T47D (cell line): ENCODE measurements around the gene MYH1.

ENCODE experiments used
- DNase-seq, 2 experiments: peaks; one replicate each; pipeline versions ENCODE4 v3.0.0 to v3.0.0-alpha.2; 2011 to 2012; ENCODE audit warnings: low read depth in 1 of 2, low spot score in 1 of 2
- JUND ChIP-seq: IDR thresholded peaks from 2 replicates; pipeline ENCODE4 v1.6.1; 2012; ENCODE audit warnings: low read depth
- in situ Hi-C: cut with HindIII; loops from 2 replicates; pipeline ENCODE4 v1.10.0; 2016; ENCODE audit warnings: low sequenced_read_pairs, low pct_unique_long_range_greater_than_20kb

Gene MYH1

DNA sequence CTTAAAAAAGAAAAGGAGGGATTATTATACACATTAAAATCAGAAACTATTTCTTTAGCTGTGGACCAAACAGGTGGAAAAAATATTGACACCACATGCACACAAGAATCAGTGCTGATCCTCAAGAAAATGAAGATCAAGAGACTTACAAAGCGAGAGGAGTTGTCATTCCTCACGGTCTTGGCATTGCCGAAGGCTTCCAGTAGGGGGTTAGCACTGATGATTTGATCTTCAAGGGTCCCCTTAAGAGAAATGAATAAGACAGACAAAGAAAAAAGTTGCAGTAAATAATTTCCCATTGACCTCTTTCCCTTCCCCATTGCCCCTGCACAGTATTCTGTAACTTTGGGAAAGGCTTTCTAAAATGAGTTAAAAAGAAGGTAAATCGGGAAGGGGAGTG is 54.9 kb downstream of the MYH1 start:
- in situ Hi-C loops, result no loop called here
- TF ChIP-seq JUND, result no peak
- no peak for DNase-seq

DNA sequence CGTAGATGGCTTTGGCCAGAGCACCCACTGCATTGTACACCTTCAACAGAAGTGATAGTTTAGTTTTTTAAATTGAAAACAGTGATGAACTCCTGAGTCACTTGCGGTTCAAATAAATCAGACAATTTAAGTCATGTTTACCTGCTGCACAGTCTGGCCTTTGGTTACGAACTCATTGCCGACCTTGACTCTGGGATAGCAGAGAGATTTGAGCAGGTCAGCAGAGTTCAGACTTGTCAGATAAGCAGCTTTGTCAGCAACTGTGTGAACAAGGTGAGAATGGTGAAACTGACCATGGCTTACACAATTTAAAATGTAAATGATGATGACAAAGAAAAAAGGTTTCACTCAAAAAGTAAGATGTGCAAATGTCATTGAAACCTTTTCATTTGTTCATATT is 58.3 kb downstream of the MYH1 start:
- in situ Hi-C loops, result no loop called here
- DNase-seq, result no peak
- no peak for TF ChIP-seq JUND

DNA sequence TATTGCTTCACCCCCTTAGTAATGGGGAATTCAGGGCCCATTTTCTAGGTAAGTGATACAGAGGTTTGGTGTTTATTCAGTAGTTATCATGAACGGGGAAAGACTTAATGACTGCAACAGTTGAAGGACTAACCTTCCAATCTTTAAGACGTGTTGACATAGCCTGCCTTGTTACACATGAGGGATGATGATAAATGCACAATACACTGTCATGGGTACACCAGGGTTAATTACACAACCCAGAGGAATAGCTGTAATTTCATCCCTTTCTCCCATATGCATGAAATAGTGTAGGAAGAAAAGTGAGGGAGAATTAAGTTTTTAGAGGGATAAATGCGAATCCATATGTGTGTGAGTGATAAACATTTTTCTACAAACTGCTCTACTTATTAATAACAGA is 59.6 kb downstream of the MYH1 start:
- in situ Hi-C loops, result no loop called here
- no peak for TF ChIP-seq JUND
- no peak for DNase-seq

DNA sequence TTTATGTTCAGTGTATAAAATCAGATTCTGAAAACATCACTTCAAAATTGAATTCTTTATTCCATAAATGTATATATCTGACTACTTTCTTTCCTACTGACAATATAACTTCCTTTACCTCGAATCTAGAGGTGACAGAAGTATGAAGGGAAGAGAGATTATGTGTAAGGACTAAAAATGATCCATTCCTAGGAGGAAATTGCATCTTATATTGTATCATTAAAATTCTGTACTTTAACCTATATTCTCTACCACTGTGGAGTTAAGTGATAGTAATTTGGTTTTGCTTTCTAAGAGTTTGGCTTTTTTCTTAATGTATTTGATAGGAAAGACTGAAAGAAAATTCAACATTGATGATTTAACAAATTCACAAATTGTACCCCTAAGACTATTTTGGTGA is 60.4 kb downstream of the MYH1 start:
- no peak for DNase-seq
- TF ChIP-seq JUND, result no peak
- in situ Hi-C loops, result no loop called here

DNA sequence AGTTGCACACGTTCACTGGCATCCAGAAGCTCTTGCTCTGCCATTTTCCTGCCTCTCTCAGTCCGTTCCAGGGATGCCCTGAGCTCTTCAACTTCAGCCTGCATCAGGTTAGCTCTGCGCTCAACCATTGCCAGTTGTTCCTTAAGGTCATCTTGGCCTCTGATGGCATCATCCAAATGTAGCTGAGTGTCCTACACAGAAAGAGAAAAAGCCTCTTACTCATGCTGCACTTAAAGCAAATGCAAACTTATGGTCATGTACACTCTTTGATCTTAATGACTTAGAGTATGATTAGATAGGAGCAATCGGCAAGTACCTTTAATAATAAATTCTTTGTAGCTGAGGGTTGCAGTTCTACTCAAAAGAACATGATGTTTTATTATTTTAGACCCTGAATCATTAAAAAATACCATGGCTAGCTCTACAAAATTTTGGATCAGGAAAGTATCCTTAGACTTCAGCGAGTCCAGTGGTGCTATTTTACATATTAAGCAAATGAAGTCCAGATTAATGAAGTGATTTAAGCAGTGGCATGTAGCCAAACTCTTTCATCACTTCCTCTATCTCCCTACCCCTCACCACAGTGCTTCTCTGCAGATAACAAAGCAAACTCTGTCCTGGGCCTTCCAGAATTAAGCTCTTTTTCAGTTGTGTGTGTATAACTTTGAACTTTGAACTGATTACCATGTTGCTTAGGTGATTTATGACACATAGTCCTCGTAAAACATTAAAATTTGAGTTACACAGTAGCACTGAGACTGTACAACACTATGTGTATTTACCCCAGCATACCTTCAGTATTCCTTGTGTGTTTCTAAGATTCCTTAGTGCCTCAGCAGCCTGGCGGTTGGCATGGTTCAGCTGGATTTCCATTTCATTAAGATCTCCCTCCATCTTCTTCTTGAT is 71.1 kb downstream of the MYH1 start:
- no peak for TF ChIP-seq JUND
- no peak for DNase-seq
- in situ Hi-C loops, result no loop called here
